K562 (cell line): ENCODE results near the gene TAS2R4. TPM values are rescaled to one million over a fixed set of nuclear protein-coding genes. Genes with fewer than 3 reads are reported as not detected.

Experiments
- MGA ChIP-seq: fragments of 450-650 bp; IDR thresholded peaks from 2 replicates; pipeline ENCODE4 v1.6.1; 2016; ENCODE audit warnings: mild to moderate bottlenecking, moderate library complexity
- PHF8 ChIP-seq: fragments of 200-600 bp; sonication (generic); IDR thresholded peaks from 2 replicates; pipeline ENCODE4 v1.6.1; 2012; ENCODE audit warnings: mixed run types, mild to moderate bottlenecking, inconsistent platforms, low read length, moderate library complexity, borderline replicate concordance
- polyA plus RNA-seq, 8 experiments: library from polyadenylated mRNA; depleted of rRNA in 4 of 8; stranded (reverse) in 5 of 8; unstranded in 3 of 8; fragments of >200 nt; fragmentation: Nextera tagmentation in 2 of 8; fragmentation: Illumina TruSeq in 1 of 8; extraction: Ambion mirVana in 2 of 8; extraction: Trizol in 1 of 8; gene quantifications; 2 replicates each; pipeline versions ENCODE4 v1.2.1 to v1.2.3, GENCODE V29; 2011 to 2014; ENCODE audit warnings: inconsistent platforms in 1 of 8, missing spikeins in 1 of 8
- total RNA-seq, 7 experiments: library from RNA; depleted of rRNA in 6 of 7; stranded (reverse); fragments of >200 nt in 6 of 7; fragmentation: Illumina TruSeq in 2 of 7; extraction: Trizol in 2 of 7; gene quantifications; 2 replicates each; pipeline versions ENCODE4 v1.2.1 to v1.2.3, GENCODE V29; 2011 to 2021; ENCODE audit warnings: low replicate concordance in 1 of 7
- TF ChIP-seq, protein P1 (sequence below): fragments of 200-600 bp; sonication (generic); IDR thresholded peaks from one replicate; pipeline ENCODE4 v1.6.1; 2012; ENCODE audit warnings: mild to moderate bottlenecking, low read depth, low read length, inconsistent platforms

Gene TAS2R4
- total and polyA plus RNA-seq, 9 of the 15 experiments (the other 6 are each of a cell fraction or from before 2014, with no cell fraction given) = 0.04 to 2.1 (median 0.68) TPM

DNA sequence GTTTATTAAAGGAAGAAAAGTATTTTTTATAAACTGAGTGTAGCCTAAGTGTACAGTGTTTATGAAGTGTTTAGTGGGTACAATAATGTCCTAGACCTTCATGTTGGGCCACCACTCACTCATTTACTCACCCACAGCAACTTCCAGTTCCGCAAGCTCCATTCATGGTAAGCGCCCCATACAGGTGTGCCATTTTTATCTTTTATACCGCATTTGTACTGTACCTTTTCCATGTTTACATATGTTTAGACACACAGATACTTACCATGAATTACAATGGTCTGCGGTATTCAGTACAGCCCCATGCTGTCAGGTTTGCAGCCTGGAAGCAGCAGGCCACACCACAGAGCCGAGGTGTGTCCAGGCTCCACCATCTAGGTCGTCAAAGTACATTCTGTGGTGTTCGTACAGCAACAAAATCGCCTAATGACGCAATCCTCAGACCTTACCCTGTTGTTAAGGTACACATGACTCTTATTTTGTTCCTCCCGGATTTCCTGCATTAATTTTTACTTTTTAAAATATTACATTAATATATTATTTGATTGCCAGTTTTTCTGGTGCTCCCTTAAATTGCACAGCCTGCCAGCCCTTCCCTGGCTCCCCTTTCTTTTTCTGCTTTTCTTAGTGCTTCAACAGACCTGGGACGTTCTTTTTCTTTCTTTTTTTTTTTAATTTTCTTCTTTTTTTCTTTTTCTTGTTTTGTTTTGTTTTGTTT lies 39.2 kb upstream of the TAS2R4 start (continued):
- TF ChIP-seq, protein P1, sequence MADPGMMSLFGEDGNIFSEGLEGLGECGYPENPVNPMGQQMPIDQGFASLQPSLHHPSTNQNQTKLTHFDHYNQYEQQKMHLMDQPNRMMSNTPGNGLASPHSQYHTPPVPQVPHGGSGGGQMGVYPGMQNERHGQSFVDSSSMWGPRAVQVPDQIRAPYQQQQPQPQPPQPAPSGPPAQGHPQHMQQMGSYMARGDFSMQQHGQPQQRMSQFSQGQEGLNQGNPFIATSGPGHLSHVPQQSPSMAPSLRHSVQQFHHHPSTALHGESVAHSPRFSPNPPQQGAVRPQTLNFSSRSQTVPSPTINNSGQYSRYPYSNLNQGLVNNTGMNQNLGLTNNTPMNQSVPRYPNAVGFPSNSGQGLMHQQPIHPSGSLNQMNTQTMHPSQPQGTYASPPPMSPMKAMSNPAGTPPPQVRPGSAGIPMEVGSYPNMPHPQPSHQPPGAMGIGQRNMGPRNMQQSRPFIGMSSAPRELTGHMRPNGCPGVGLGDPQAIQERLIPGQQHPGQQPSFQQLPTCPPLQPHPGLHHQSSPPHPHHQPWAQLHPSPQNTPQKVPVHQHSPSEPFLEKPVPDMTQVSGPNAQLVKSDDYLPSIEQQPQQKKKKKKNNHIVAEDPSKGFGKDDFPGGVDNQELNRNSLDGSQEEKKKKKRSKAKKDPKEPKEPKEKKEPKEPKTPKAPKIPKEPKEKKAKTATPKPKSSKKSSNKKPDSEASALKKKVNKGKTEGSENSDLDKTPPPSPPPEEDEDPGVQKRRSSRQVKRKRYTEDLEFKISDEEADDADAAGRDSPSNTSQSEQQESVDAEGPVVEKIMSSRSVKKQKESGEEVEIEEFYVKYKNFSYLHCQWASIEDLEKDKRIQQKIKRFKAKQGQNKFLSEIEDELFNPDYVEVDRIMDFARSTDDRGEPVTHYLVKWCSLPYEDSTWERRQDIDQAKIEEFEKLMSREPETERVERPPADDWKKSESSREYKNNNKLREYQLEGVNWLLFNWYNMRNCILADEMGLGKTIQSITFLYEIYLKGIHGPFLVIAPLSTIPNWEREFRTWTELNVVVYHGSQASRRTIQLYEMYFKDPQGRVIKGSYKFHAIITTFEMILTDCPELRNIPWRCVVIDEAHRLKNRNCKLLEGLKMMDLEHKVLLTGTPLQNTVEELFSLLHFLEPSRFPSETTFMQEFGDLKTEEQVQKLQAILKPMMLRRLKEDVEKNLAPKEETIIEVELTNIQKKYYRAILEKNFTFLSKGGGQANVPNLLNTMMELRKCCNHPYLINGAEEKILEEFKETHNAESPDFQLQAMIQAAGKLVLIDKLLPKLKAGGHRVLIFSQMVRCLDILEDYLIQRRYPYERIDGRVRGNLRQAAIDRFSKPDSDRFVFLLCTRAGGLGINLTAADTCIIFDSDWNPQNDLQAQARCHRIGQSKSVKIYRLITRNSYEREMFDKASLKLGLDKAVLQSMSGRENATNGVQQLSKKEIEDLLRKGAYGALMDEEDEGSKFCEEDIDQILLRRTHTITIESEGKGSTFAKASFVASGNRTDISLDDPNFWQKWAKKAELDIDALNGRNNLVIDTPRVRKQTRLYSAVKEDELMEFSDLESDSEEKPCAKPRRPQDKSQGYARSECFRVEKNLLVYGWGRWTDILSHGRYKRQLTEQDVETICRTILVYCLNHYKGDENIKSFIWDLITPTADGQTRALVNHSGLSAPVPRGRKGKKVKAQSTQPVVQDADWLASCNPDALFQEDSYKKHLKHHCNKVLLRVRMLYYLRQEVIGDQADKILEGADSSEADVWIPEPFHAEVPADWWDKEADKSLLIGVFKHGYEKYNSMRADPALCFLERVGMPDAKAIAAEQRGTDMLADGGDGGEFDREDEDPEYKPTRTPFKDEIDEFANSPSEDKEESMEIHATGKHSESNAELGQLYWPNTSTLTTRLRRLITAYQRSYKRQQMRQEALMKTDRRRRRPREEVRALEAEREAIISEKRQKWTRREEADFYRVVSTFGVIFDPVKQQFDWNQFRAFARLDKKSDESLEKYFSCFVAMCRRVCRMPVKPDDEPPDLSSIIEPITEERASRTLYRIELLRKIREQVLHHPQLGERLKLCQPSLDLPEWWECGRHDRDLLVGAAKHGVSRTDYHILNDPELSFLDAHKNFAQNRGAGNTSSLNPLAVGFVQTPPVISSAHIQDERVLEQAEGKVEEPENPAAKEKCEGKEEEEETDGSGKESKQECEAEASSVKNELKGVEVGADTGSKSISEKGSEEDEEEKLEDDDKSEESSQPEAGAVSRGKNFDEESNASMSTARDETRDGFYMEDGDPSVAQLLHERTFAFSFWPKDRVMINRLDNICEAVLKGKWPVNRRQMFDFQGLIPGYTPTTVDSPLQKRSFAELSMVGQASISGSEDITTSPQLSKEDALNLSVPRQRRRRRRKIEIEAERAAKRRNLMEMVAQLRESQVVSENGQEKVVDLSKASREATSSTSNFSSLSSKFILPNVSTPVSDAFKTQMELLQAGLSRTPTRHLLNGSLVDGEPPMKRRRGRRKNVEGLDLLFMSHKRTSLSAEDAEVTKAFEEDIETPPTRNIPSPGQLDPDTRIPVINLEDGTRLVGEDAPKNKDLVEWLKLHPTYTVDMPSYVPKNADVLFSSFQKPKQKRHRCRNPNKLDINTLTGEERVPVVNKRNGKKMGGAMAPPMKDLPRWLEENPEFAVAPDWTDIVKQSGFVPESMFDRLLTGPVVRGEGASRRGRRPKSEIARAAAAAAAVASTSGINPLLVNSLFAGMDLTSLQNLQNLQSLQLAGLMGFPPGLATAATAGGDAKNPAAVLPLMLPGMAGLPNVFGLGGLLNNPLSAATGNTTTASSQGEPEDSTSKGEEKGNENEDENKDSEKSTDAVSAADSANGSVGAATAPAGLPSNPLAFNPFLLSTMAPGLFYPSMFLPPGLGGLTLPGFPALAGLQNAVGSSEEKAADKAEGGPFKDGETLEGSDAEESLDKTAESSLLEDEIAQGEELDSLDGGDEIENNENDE = no peak
- TF ChIP-seq MGA (peak; percentile 43; the same call in 1 of the 2 replicates), PHF8 (peak; percentile 37; the same call in 1 of the 2 replicates)
